ENCODE measurements around the gene MRPS23.
A peak's percentile ranks its signal among the peaks of the same experiment; 100 is the strongest.

Gene MRPS23

GRCh38 chr17:57861000-57861789 lies 11.4 kb upstream of the MRPS23 start:
- H3K27ac ChIP-seq (ENCODE audit: low read depth, low read length), result no peak overlapping the region
- H3K9ac ChIP-seq (ENCODE audit: low read depth, low read length), result peak overlapping the region; percentile 2; the same call in 1 of the 2 replicates
- no peaks in the 10 kb centered on the region for H3K9me3 ChIP-seq (ENCODE audit: insufficient read depth, low read depth, low read length)
- peaks cover 40% of the 10 kb centered on the region for H3K27me3 ChIP-seq (ENCODE audit: insufficient read depth, low read length)
- no peaks in the 10 kb centered on the region for H3K36me3 ChIP-seq (ENCODE audit: insufficient read depth, low read length)
- peak overlapping the region; percentile 52 for H3K4me3 ChIP-seq (ENCODE audit: low read length)
- peaks cover 16% of the 10 kb centered on the region for H3K4me1 ChIP-seq (ENCODE audit: insufficient read depth, low read length)
- 4% methylated on average over 34 of the region's 34 CpGs for WGBS

GRCh38 chr17:57860414-57860999 lies 10.7 kb upstream of the MRPS23 start:
- Histone ChIP-seq H3K4me3 (ENCODE audit: low read length) (peak overlapping the region; percentile 52), H3K36me3 (ENCODE audit: insufficient read depth, low read length) (no peaks in the 10 kb centered on the region), H3K9ac (ENCODE audit: low read depth, low read length) (no peak overlapping the region), H3K27me3 (ENCODE audit: insufficient read depth, low read length) (peaks cover 40% of the 10 kb centered on the region), H3K9me3 (ENCODE audit: insufficient read depth, low read depth, low read length) (no peaks in the 10 kb centered on the region), H3K4me1 (ENCODE audit: insufficient read depth, low read length) (peaks cover 16% of the 10 kb centered on the region), H3K27ac (ENCODE audit: low read depth, low read length) (no peak overlapping the region)
- WGBS, result 84% methylated on average over 6 of the region's 6 CpGs

GRCh38 chr17:57859601-57860413 lies 10.0 kb upstream of the MRPS23 start:
- Histone ChIP-seq H3K9me3 (ENCODE audit: insufficient read depth, low read depth, low read length) (no peaks in the 10 kb centered on the region), H3K27ac (ENCODE audit: low read depth, low read length) (no peak overlapping the region), H3K4me1 (ENCODE audit: insufficient read depth, low read length) (peaks cover 16% of the 10 kb centered on the region), H3K27me3 (ENCODE audit: insufficient read depth, low read length) (peaks cover 40% of the 10 kb centered on the region), H3K4me3 (ENCODE audit: low read length) (no peak overlapping the region), H3K9ac (ENCODE audit: low read depth, low read length) (no peak overlapping the region), H3K36me3 (ENCODE audit: insufficient read depth, low read length) (no peaks in the 10 kb centered on the region)
- 88% methylated on average over 12 of the region's 13 CpGs for WGBS

- no peak overlapping the region for H3K9ac ChIP-seq (ENCODE audit: low read depth, low read length)
- peaks cover 40% of the 10 kb centered on the region for H3K27me3 ChIP-seq (ENCODE audit: insufficient read depth, low read length)
- no peaks in the 10 kb centered on the region for H3K9me3 ChIP-seq (ENCODE audit: insufficient read depth, low read depth, low read length)
- H3K4me1 ChIP-seq (ENCODE audit: insufficient read depth, low read length), result peaks cover 16% of the 10 kb centered on the region
- WGBS, result 87% methylated on average over 5 of the region's 5 CpGs
- no peaks in the 10 kb centered on the region for H3K36me3 ChIP-seq (ENCODE audit: insufficient read depth, low read length)
- H3K27ac ChIP-seq (ENCODE audit: low read depth, low read length), result no peak overlapping the region
- no peak overlapping the region for H3K4me3 ChIP-seq (ENCODE audit: low read length)
Observed at GRCh38 chr17:57858838-57859237, 9.0 kb upstream of the MRPS23 start.

GRCh38 chr17:57856792-57857620 lies 7.2 kb upstream of the MRPS23 start:
- H3K4me3 ChIP-seq (ENCODE audit: low read length), result no peak overlapping the region
- 92% methylated on average over 10 of the region's 10 CpGs for WGBS
- no peaks in the 10 kb centered on the region for H3K36me3 ChIP-seq (ENCODE audit: insufficient read depth, low read length)
- H3K27me3 ChIP-seq (ENCODE audit: insufficient read depth, low read length), result peaks cover 29% of the 10 kb centered on the region
- H3K27ac ChIP-seq (ENCODE audit: low read depth, low read length), result no peak overlapping the region
- H3K4me1 ChIP-seq (ENCODE audit: insufficient read depth, low read length), result peaks cover 11% of the 10 kb centered on the region; the same call in 1 of the 2 replicates
- H3K9ac ChIP-seq (ENCODE audit: low read depth, low read length), result no peak overlapping the region
- H3K9me3 ChIP-seq (ENCODE audit: insufficient read depth, low read depth, low read length), result no peaks in the 10 kb centered on the region

GRCh38 chr17:57855391-57856035 lies 5.7 kb upstream of the MRPS23 start:
- WGBS, result 71% methylated on average over 6 of the region's 6 CpGs
- peaks cover 14% of the 10 kb centered on the region for H3K27me3 ChIP-seq (ENCODE audit: insufficient read depth, low read length)
- H3K9ac ChIP-seq (ENCODE audit: low read depth, low read length), result no peak overlapping the region
- no peaks in the 10 kb centered on the region for H3K36me3 ChIP-seq (ENCODE audit: insufficient read depth, low read length)
- H3K27ac ChIP-seq (ENCODE audit: low read depth, low read length), result no peak overlapping the region
- H3K9me3 ChIP-seq (ENCODE audit: insufficient read depth, low read depth, low read length), result no peaks in the 10 kb centered on the region
- H3K4me3 ChIP-seq (ENCODE audit: low read length), result no peak overlapping the region
- peaks cover 7% of the 10 kb centered on the region; the same call in 1 of the 2 replicates for H3K4me1 ChIP-seq (ENCODE audit: insufficient read depth, low read length)

- Histone ChIP-seq H3K27ac (ENCODE audit: low read depth, low read length) (no peak overlapping the region), H3K4me1 (ENCODE audit: insufficient read depth, low read length) (peaks cover 10% of the 10 kb centered on the region), H3K4me3 (ENCODE audit: low read length) (no peak overlapping the region), H3K27me3 (ENCODE audit: insufficient read depth, low read length) (no peaks in the 10 kb centered on the region), H3K9ac (ENCODE audit: low read depth, low read length) (no peak overlapping the region), H3K36me3 (ENCODE audit: insufficient read depth, low read length) (no peaks in the 10 kb centered on the region), H3K9me3 (ENCODE audit: insufficient read depth, low read depth, low read length) (no peaks in the 10 kb centered on the region)
- 92% methylated on average over 8 of the region's 8 CpGs for WGBS
Observed at GRCh38 chr17:57853695-57854094, 3.9 kb upstream of the MRPS23 start.

GRCh38 chr17:57852955-57853328 lies 3.1 kb upstream of the MRPS23 start:
- no peak overlapping the region for H3K9ac ChIP-seq (ENCODE audit: low read depth, low read length)
- H3K4me1 ChIP-seq (ENCODE audit: insufficient read depth, low read length), result peaks cover 10% of the 10 kb centered on the region
- 81% methylated on average over 6 of the region's 6 CpGs for WGBS
- H3K36me3 ChIP-seq (ENCODE audit: insufficient read depth, low read length), result peaks cover 4% of the 10 kb centered on the region
- no peaks in the 10 kb centered on the region for H3K9me3 ChIP-seq (ENCODE audit: insufficient read depth, low read depth, low read length)
- H3K27me3 ChIP-seq (ENCODE audit: insufficient read depth, low read length), result no peaks in the 10 kb centered on the region
- H3K4me3 ChIP-seq (ENCODE audit: low read length), result no peak overlapping the region
- no peak overlapping the region for H3K27ac ChIP-seq (ENCODE audit: low read depth, low read length)

- Histone ChIP-seq H3K9ac (ENCODE audit: low read depth, low read length) (no peak overlapping the region), H3K36me3 (ENCODE audit: insufficient read depth, low read length) (peaks cover 7% of the 10 kb centered on the region), H3K27me3 (ENCODE audit: insufficient read depth, low read length) (no peaks in the 10 kb centered on the region), H3K4me1 (ENCODE audit: insufficient read depth, low read length) (peaks cover 10% of the 10 kb centered on the region), H3K4me3 (ENCODE audit: low read length) (no peak overlapping the region), H3K9me3 (ENCODE audit: insufficient read depth, low read depth, low read length) (no peaks in the 10 kb centered on the region), H3K27ac (ENCODE audit: low read depth, low read length) (no peak overlapping the region)
- WGBS, result 72% methylated on average over 9 of the region's 9 CpGs
Observed at GRCh38 chr17:57852092-57852954, 2.5 kb upstream of the MRPS23 start.
